CD4-positive, alpha-beta T cell treated with Interleukin-17A for 1 hour (primary cell): ENCODE results near the gene FAM78A.

Experiments used
- DNase-seq: peaks from one replicate; pipeline ENCODE4 v3.0.0-alpha.2; 2020

Gene FAM78A

GRCh38 chr9:131236161-131236560 is 40.1 kb downstream of the FAM78A start:
- DNase-seq = no peak

DNA sequence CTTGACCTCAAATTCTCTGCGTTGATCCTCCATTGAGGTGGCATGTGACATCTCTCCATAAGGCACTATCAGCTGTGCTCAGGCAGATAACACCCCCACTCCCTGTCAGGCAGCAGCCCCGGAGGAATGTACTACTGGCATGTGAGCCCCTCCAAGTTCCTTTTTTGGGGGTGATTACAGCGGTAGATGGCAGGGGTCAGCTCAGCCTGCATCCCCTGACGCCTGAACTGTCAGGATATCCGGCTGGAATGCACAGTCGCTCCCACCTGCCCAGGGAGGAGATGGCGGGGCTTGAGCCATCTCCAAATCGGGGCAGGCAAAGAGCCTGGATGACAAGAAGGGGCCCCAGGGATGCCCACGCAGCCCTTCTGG is 40.8 kb downstream of the FAM78A start:
- no peak for DNase-seq

DNA sequence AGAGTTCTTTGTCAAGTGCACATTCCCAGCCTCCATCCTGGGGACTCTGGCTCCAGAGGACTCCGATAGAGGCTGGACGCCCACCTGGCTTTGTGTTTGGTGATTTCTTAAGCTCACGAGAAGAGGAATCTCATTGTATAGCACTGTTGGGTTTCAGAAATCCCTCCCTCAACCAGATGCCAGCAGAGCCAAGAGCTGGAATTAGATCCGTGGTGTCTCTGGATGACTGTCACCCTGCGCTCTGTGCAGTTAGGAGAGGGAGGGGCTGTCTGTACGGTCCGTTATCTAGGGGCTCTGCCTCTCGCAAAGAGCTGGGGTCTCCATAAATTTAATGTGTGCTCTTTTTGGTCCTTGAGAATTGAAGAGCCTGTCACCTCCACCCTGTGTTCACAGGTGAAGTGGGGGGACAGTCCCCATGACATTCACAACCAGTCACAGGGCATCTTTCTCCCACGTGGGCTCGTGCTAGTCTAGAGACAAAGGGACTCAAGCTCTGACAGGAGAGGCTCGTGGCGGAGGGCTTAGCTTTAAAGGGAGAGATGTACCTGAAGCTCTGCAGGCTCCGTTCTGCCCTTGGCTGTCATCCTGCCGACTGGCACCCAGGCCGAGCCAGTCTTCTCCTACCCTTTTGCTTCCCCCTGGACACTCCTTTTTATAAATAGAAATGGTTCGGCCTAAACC is 41.4 kb downstream of the FAM78A start:
- no peak for DNase-seq

GRCh38 chr9:131233995-131234394 is 42.3 kb downstream of the FAM78A start:
- peak; percentile 67 for DNase-seq

- peak; percentile 60 for DNase-seq
These were observed 42.8 kb downstream of the FAM78A start for GRCh38 chr9:131233556-131233955.

GRCh38 chr9:131228988-131229387 is 47.3 kb downstream of the FAM78A start:
- DNase-seq = no peak

DNA sequence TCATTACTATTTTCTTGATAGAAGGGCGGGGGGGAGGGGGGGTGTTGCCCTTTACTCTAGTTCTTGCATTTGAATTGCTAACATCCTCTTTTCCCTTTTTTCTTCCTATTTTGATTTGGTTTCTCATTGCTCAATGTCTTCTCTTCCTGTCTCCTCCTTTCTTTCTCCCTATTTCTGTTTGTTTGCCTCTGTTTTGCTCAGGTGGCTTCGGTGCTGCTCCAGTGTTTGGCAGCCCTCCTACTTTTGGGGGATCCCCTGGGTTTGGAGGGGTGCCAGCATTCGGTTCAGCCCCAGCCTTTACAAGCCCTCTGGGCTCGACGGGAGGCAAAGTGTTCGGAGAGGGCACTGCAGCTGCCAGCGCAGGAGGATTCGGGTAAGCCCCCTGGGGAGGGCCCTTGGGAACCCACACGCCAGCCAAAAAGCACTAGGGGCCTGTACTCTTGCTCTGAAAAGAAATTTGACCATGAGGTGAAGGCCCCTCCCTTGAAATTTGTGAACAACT is 48.3 kb downstream of the FAM78A start:
- DNase-seq = no peak

DNA sequence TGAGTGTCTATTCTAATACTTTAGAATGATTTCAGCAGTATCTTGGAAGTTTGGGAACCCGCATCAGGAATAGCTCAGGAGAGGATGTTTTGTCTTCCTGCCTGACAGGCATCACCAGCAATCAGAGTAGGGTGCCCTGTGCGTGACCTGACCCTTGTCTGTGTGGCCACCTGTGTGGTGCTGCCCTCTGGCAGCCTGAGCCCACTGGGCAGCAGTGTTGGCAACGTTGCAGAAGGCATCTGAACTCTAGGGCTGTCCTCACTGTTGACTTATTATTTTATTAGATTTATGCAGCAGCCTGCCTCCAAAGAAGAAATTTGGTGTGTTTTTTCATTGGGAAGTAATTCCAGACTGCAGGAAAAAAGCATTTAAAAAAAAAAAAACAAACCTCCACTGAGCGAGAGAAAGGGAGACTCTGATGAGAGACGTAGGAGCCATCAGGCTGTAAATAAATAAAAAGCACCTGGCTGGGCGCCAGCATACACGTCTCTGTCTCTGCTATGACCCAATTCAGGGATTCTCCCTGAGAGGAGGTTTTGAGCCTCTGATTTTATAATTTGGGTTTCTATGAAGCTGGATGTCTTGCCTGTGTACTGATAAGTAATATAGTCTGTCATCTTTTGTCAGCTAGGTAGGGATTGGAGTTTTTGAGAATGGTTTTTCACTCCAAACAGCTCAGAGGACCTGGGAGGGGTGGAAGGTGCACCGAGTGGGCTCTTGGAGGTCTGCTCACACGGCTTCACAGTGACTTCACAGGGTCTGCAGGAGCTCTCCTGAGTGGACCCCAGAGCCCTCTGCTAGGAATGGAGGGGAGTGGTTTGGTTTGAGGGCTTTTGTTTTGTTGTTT is 49.0 kb downstream of the FAM78A start:
- DNase-seq = no peak

GRCh38 chr9:131226226-131226625 is 50.1 kb downstream of the FAM78A start:
- no peak for DNase-seq

DNA sequence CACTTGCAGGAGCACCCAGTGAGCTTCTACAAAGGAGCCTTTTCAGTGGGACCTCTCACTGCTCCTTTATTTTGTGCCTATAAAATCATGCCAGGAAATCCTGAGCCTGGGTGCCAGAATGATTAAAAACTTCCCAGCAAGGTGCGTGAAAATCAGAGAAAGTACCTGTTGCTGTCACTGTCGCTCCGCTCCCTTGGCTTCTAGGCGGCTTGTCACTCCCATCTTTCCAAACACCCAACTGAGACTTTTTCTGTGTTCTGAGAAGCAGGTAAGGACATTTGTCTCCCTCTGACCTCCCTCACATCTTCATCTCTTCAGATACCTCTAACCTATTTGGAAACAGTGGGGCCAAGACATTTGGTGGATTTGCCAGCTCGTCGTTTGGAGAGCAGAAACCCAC is 53.9 kb downstream of the FAM78A start:
- DNase-seq = no peak

GRCh38 chr9:131220485-131220884 is 55.8 kb downstream of the FAM78A start:
- DNase-seq = no peak

DNA sequence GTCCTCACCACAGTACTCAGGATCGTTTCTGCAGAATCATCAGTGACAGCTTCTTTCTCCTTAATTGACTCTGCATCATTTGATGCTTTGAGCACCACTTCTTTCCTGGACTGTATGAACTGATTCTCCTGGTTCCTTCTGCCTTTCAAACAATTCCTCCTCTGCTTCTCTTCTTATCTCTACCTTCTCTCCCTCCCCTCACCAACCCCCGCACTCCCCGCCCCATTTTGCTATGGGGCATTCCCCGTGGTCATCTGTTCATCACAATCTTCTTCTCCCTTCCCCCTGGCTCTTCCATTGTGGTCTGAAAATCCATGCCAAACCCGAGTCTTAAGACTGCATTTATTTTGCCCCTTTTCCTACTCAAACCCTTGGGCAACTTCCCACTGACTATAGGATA is 57.9 kb downstream of the FAM78A start:
- DNase-seq = no peak

DNA sequence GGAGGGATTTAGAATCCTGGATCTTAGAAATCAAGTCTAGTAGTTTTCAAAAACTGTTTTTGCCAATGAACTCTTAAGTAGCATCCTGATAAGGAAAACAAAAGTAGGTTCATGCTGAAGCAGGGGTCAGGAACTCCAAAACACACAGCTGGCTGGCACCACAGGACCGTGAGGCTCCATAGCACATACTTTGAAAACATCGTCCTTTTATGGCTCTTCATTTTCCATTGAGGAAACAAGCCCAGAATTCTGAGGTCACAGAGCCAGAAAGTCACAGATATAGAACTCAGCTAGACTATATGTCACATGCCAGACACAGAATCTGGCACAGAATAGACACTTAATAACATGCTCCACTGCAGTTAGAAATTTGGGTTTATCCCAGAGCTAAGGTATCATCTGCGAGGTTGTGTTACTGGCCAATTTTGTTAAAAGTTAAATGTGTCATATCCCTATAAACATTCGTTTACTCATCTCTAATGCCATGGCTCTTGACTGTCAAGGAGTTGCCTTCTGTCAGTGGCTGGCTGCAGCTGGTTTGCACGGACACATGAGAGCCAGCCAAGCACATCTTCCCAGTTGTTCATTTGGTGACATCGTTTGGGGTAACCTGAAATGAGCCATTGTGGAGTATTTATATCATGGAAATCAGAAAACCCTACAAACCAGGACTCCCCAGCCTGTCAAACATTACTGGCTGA is 58.8 kb downstream of the FAM78A start:
- DNase-seq = no peak

GRCh38 chr9:131216806-131217205 is 59.5 kb downstream of the FAM78A start:
- DNase-seq = no peak

- DNase-seq = no peak
These were observed 61.4 kb downstream of the FAM78A start for GRCh38 chr9:131214876-131215275.

DNA sequence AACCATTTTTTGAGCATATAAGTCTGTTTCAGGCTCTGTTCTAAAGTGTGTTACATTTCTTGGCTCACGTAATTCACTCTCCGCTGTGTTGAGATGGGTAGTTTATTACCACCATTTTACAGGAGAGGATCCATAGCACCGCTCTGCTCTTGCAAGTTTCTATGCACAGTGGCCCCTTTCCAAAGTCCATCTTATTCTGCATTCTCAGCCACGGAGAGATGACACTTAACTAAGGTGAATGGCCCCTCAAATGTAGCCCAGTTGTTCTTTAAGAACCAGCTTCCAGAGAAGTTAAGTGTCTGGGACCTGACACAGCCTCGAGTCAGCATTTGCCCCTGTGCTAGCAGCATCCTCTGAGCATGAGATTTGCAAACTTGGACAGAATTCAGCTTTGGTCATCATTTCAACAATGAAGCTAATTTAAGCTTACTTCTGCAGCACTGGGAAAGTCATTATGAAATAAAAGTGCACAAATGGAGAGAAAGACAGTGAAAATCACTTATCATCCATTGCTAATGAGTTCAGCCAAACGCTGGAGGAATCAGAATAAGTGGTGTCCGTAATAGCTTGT is 61.9 kb downstream of the FAM78A start:
- DNase-seq = no peak

- DNase-seq = peak; percentile 13
These were observed 64.4 kb downstream of the FAM78A start for GRCh38 chr9:131211920-131212319.
